ENCODE data around the gene FAM78A.

FAM78A gene

DNA sequence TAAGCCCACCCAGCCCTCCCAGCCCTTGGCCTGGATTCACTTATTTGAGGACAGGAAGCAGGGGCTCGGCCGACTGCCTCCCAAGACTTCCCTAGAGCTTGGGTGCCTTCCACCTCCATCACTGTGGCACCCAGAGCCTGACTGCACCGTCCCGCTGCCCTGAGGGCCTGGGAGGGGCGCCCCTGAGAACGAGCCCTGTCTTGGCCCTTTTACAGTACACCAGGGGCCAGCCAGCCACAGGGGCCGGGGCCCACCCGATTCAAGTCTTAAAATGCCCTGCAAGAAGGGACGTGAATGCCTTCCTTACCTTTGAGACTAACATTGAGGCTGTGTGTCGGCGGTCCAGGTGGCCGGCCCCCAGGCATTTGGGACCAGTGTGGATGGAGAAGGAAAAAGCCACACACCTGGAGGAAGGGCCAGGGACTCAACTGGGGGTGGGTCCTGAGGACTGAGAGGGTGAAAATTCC, 16.8 kb downstream of the FAM78A start:
- H3K9me3 ChIP-seq (replicated peaks in 1 of 2; ENCODE audit: control insufficient read depth in 2 of 2, insufficient read depth in 1 of 2, low read depth in 1 of 2, low read length in 2 of 2): no peaks in the 10 kb centered on the region
- H3K27me3 ChIP-seq (ENCODE audit: control insufficient read depth in 3 of 3, insufficient read depth in 3 of 3, low read depth in 1 of 3, low read length in 3 of 3): no peaks in the 10 kb centered on the region
- H3K23ac ChIP-seq (ENCODE audit: low read depth, low read length, poor library complexity): peak overlapping the region; percentile 69
- no CpG with 5 or more reads among the region's 12 CpGs for whole genome bisulfite sequencing, 2 donors (ENCODE audit: extremely low coverage in 2 of 2, insufficient read length in 2 of 2, insufficient replicate concordance in 1 of 2)
- H2AFZ ChIP-seq (ENCODE audit: low read length): no peak overlapping the region
- no peak overlapping the region for H2BK120ac ChIP-seq (ENCODE audit: low read depth, low read length)
- H3K4me1 ChIP-seq (ENCODE audit: control insufficient read depth in 2 of 2, insufficient read depth in 1 of 2, low read depth in 1 of 2, low read length in 2 of 2): peaks cover 0 to 8% of the 10 kb centered on the region in 2 donors
- peak overlapping the region; percentile 76 for H2AK5ac ChIP-seq (ENCODE audit: low read depth, low read length)
- no peak overlapping the region for H3K18ac ChIP-seq (ENCODE audit: low read length)
- no peak overlapping the region for H2BK5ac ChIP-seq (ENCODE audit: low read length)
- peaks cover 0 to 5% of the 10 kb centered on the region in 2 donors for H3K36me3 ChIP-seq (replicated peaks in 1 of 2; ENCODE audit: control insufficient read depth in 2 of 2, insufficient read depth in 2 of 2, low read length in 2 of 2)
- H4K8ac ChIP-seq (ENCODE audit: low read depth, low read length): no peak overlapping the region
- H4K91ac ChIP-seq (ENCODE audit: low read depth, low read length, poor library complexity): no peak overlapping the region
- H3K79me1 ChIP-seq (ENCODE audit: low read depth, low read length): peaks cover 2% of the 10 kb centered on the region
- no peak overlapping the region for H3K27ac ChIP-seq (replicated peaks; ENCODE audit: low read length)
- H3K4ac ChIP-seq (ENCODE audit: low read length): no peak overlapping the region
- no peak overlapping the region for H3K9ac ChIP-seq (ENCODE audit: low read depth, low read length, poor library complexity)
- no peak overlapping the region for H3K4me2 ChIP-seq (ENCODE audit: insufficient read depth, low read length, poor library complexity, severe bottlenecking)
- peak overlapping the region; percentile 49 for H3K14ac ChIP-seq (ENCODE audit: low read length)
- H3K4me3 ChIP-seq (ENCODE audit: low read length in 2 of 2): no peak overlapping the region
- H2BK15ac ChIP-seq (ENCODE audit: low read length): no peak overlapping the region
- DNase-seq (ENCODE audit: low spot score): no peak
- peak overlapping the region; percentile 51 for H2BK12ac ChIP-seq (ENCODE audit: low read length)

DNA sequence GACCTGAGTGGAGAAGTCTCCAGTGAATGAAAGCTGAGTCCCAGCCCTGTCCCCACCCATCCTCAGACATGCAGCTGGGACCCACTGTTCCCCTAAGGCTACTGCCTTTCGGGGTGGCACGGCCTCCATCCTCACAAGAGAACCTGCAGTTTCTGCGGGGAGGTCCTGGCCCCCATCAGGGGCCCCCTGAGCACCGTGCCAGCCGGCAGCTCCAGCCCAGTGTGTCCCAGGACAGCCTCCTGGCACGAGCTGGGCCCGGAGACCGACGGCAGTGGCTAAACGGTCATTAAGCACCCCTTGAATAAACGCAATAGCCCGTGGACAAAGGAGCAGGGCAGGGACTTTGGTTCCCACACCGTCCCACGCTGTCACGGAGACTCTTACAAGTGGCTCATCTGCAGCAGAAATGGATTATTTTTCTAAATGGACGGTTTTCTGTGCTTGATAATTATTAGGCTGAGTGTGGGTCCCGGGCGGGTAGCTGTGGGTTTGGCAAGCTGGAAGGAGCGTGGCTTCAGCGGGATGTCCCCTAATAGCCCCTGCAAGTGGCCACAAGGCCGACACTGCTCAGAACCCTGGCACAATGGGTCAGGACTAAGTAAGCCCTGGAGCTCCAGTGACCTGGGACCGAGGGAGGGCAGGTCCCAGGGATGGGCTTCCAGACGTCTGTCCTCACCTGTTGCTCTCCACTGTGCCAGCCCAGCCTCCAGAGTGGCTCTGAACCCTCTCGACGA, 17.4 kb downstream of the FAM78A start:
- Histone ChIP-seq H2BK5ac (ENCODE audit: low read length) (peak overlapping the region; percentile 57), H3K27ac (replicated peaks; ENCODE audit: low read length) (no peak overlapping the region), H3K4me3 (ENCODE audit: low read length in 2 of 2) (no peak overlapping the region), H4K8ac (ENCODE audit: low read depth, low read length) (no peak overlapping the region), H3K4me2 (ENCODE audit: insufficient read depth, low read length, poor library complexity, severe bottlenecking) (no peak overlapping the region), H3K36me3 (replicated peaks in 1 of 2; ENCODE audit: control insufficient read depth in 2 of 2, insufficient read depth in 2 of 2, low read length in 2 of 2) (peaks cover 0 to 5% of the 10 kb centered on the region in 2 donors), H2AFZ (ENCODE audit: low read length) (no peak overlapping the region), H4K91ac (ENCODE audit: low read depth, low read length, poor library complexity) (no peak overlapping the region), H3K27me3 (ENCODE audit: control insufficient read depth in 3 of 3, insufficient read depth in 3 of 3, low read depth in 1 of 3, low read length in 3 of 3) (no peaks in the 10 kb centered on the region), H3K4me1 (ENCODE audit: control insufficient read depth in 2 of 2, insufficient read depth in 1 of 2, low read depth in 1 of 2, low read length in 2 of 2) (peaks cover 4 to 12% of the 10 kb centered on the region in 2 donors), H2AK5ac (ENCODE audit: low read depth, low read length) (peak overlapping the region; percentile 71), H2BK120ac (ENCODE audit: low read depth, low read length) (no peak overlapping the region), H3K14ac (ENCODE audit: low read length) (peak overlapping the region; percentile 49), H3K4ac (ENCODE audit: low read length) (no peak overlapping the region), H2BK15ac (ENCODE audit: low read length) (no peak overlapping the region), H3K18ac (ENCODE audit: low read length) (peak overlapping the region; percentile 22), H3K79me1 (ENCODE audit: low read depth, low read length) (peaks cover 2% of the 10 kb centered on the region), H3K9me3 (replicated peaks in 1 of 2; ENCODE audit: control insufficient read depth in 2 of 2, insufficient read depth in 1 of 2, low read depth in 1 of 2, low read length in 2 of 2) (no peaks in the 10 kb centered on the region), H3K23ac (ENCODE audit: low read depth, low read length, poor library complexity) (peak overlapping the region; percentile 82), H2BK12ac (ENCODE audit: low read length) (no peak overlapping the region), H3K9ac (ENCODE audit: low read depth, low read length, poor library complexity) (no peak overlapping the region)
- WGBS, 2 donors (ENCODE audit: extremely low coverage in 2 of 2, insufficient read length in 2 of 2, insufficient replicate concordance in 1 of 2): no CpG with 5 or more reads among the region's 25 CpGs
- no peak for DNase-seq (ENCODE audit: low spot score)

DNA sequence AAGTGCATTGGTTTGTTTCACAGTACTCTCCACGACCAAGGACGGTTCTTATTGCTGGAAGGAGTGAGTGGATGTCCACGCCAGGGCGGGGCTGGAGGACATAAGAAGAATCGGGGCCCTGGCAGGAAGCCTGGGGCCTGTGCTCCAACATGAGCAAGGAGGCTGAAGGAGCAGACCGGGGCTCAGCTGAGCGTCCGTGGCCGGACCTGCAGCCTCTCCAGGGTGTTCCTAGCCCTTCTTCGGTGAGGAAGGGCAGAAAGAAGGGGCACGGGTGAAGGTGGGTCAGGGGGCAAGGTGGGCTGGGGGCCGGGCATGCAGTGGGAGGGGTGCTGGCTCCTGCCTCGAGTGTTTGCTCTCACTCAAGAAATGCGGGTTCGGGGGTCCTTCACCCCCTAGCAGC, 18.1 kb downstream of the FAM78A start:
- H3K9me3 ChIP-seq (replicated peaks in 1 of 2; ENCODE audit: control insufficient read depth in 2 of 2, insufficient read depth in 1 of 2, low read depth in 1 of 2, low read length in 2 of 2): no peaks in the 10 kb centered on the region
- no peak overlapping the region for H2AFZ ChIP-seq (ENCODE audit: low read length)
- H2BK15ac ChIP-seq (ENCODE audit: low read length): no peak overlapping the region
- peak overlapping the region; percentile 49 for H3K23ac ChIP-seq (ENCODE audit: low read depth, low read length, poor library complexity)
- no peak overlapping the region for H3K4me2 ChIP-seq (ENCODE audit: insufficient read depth, low read length, poor library complexity, severe bottlenecking)
- H4K8ac ChIP-seq (ENCODE audit: low read depth, low read length): no peak overlapping the region
- H3K79me1 ChIP-seq (ENCODE audit: low read depth, low read length): peaks cover 2% of the 10 kb centered on the region
- no CpG with 5 or more reads among the region's 15 CpGs for WGBS, 2 donors (ENCODE audit: extremely low coverage in 2 of 2, insufficient read length in 2 of 2, insufficient replicate concordance in 1 of 2)
- peak overlapping the region; percentile 80 for H3K4ac ChIP-seq (ENCODE audit: low read length)
- no peak overlapping the region for H2AK5ac ChIP-seq (ENCODE audit: low read depth, low read length)
- H4K91ac ChIP-seq (ENCODE audit: low read depth, low read length, poor library complexity): no peak overlapping the region
- H3K4me3 ChIP-seq (ENCODE audit: low read length in 2 of 2): no peak overlapping the region
- no peak for DNase-seq (ENCODE audit: low spot score)
- H2BK12ac ChIP-seq (ENCODE audit: low read length): no peak overlapping the region
- no peak overlapping the region for H2BK120ac ChIP-seq (ENCODE audit: low read depth, low read length)
- peaks cover 5 to 13% of the 10 kb centered on the region in 2 donors for H3K4me1 ChIP-seq (ENCODE audit: control insufficient read depth in 2 of 2, insufficient read depth in 1 of 2, low read depth in 1 of 2, low read length in 2 of 2)
- no peak overlapping the region for H3K9ac ChIP-seq (ENCODE audit: low read depth, low read length, poor library complexity)
- H3K18ac ChIP-seq (ENCODE audit: low read length): peak overlapping the region; percentile 24
- no peaks in the 10 kb centered on the region for H3K27me3 ChIP-seq (ENCODE audit: control insufficient read depth in 3 of 3, insufficient read depth in 3 of 3, low read depth in 1 of 3, low read length in 3 of 3)
- H3K27ac ChIP-seq (replicated peaks; ENCODE audit: low read length): no peak overlapping the region
- H3K36me3 ChIP-seq (replicated peaks in 1 of 2; ENCODE audit: control insufficient read depth in 2 of 2, insufficient read depth in 2 of 2, low read length in 2 of 2): peaks cover 0 to 5% of the 10 kb centered on the region in 2 donors
- H3K14ac ChIP-seq (ENCODE audit: low read length): peak overlapping the region; percentile 65
- no peak overlapping the region for H2BK5ac ChIP-seq (ENCODE audit: low read length)

DNA sequence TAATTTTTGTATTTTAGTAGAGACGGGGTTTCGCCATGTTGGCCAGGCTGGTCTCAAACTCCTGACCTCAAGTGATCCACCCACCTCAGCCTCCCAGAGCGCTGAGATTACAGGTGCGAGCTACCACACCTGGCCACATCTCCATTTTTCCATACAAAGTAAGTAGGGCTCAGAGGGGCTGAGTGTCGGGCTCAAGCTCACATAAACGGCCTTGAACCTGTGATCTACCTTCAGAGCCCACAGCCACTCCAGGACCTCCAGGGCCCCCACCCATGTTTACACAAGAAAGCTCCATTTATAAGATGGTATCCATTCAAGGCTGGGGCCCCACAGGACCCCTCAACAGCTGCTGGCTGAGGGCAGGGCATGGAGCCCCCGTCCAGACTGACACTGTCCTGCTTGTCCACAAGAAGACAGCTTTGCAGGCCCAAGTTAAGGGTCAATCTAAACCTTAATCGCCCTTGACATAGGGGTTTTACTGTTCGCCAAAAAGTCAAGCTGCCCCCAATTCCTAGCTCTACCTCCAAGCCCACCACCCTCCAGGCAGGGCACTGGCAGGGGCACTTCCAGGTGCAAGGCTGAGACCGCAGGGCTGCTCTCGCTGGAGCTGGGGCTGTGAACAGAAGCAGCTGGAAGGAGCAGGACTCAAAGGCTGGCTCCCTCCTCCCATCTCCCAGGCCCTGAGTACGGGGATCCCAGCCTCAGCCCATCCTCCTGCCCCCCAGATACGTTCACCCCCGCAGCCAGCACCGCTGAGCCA, 18.9 kb downstream of the FAM78A start:
- H3K9me3 ChIP-seq (replicated peaks in 1 of 2; ENCODE audit: control insufficient read depth in 2 of 2, insufficient read depth in 1 of 2, low read depth in 1 of 2, low read length in 2 of 2): no peaks in the 10 kb centered on the region
- no peak overlapping the region for H2BK12ac ChIP-seq (ENCODE audit: low read length)
- no peak overlapping the region for H2BK120ac ChIP-seq (ENCODE audit: low read depth, low read length)
- H3K4me1 ChIP-seq (ENCODE audit: control insufficient read depth in 2 of 2, insufficient read depth in 1 of 2, low read depth in 1 of 2, low read length in 2 of 2): peaks cover 5 to 13% of the 10 kb centered on the region in 2 donors
- H3K14ac ChIP-seq (ENCODE audit: low read length): no peak overlapping the region
- no CpG with 5 or more reads among the region's 15 CpGs for whole genome bisulfite sequencing, 2 donors (ENCODE audit: extremely low coverage in 2 of 2, insufficient read length in 2 of 2, insufficient replicate concordance in 1 of 2)
- H3K36me3 ChIP-seq (replicated peaks in 1 of 2; ENCODE audit: control insufficient read depth in 2 of 2, insufficient read depth in 2 of 2, low read length in 2 of 2): peaks cover 0 to 5% of the 10 kb centered on the region in 2 donors
- no peaks in the 10 kb centered on the region for H3K27me3 ChIP-seq (ENCODE audit: control insufficient read depth in 3 of 3, insufficient read depth in 3 of 3, low read depth in 1 of 3, low read length in 3 of 3)
- no peak overlapping the region for H2AFZ ChIP-seq (ENCODE audit: low read length)
- no peak overlapping the region for H3K4ac ChIP-seq (ENCODE audit: low read length)
- peak overlapping the region; percentile 77 for H3K18ac ChIP-seq (ENCODE audit: low read length)
- H2BK5ac ChIP-seq (ENCODE audit: low read length): no peak overlapping the region
- no peak overlapping the region for H2AK5ac ChIP-seq (ENCODE audit: low read depth, low read length)
- no peak for DNase-seq (ENCODE audit: low spot score)
- no peak overlapping the region for H3K4me2 ChIP-seq (ENCODE audit: insufficient read depth, low read length, poor library complexity, severe bottlenecking)
- no peak overlapping the region for H4K91ac ChIP-seq (ENCODE audit: low read depth, low read length, poor library complexity)
- H2BK15ac ChIP-seq (ENCODE audit: low read length): no peak overlapping the region
- H3K27ac ChIP-seq (replicated peaks; ENCODE audit: low read length): no peak overlapping the region
- peaks cover 2% of the 10 kb centered on the region for H3K79me1 ChIP-seq (ENCODE audit: low read depth, low read length)
- H3K4me3 ChIP-seq (ENCODE audit: low read length in 2 of 2): no peak overlapping the region
- H4K8ac ChIP-seq (ENCODE audit: low read depth, low read length): no peak overlapping the region
- peak overlapping the region; percentile 86 for H3K23ac ChIP-seq (ENCODE audit: low read depth, low read length, poor library complexity)
- H3K9ac ChIP-seq (ENCODE audit: low read depth, low read length, poor library complexity): no peak overlapping the region

Data from neuronal stem cell (in vitro differentiated cells).